Spleen (tissue), 11 donors: ENCODE measurements around the gene APOBEC4. TPM values are rescaled to one million over a fixed set of nuclear protein-coding genes. Genes with fewer than 3 reads are reported as not detected.

ENCODE experiments used
- DNase-seq: peaks from one replicate; pipeline ENCODE4 v3.0.0-alpha.2; 2020
- H3K27ac ChIP-seq, 8 donors: fragments of 200-600 bp; sonication (generic) in 7 of 8; 1 replicate in 4 of 8; 2 replicates in 4 of 8; pipeline versions ENCODE4 v1.5.0 to v1.8.0; 2016 to 2021; ENCODE audit warnings: inconsistent platforms in 4 of 8, mild to moderate bottlenecking in 4 of 8, moderate library complexity in 1 of 8
- H3K27me3 ChIP-seq, 7 donors: fragments of 200-600 bp; sonication (generic) in 6 of 7; replicated peaks in 1 of 7; 1 replicate in 4 of 7; 2 replicates in 3 of 7; pipeline versions ENCODE4 v1.5.0 to v1.8.0; 2016 to 2021; ENCODE audit warnings: inconsistent platforms in 3 of 7, mild to moderate bottlenecking in 1 of 7
- H3K36me3 ChIP-seq, 6 donors: fragments of 200-600 bp; sonication (generic) in 5 of 6; 1 replicate in 4 of 6; 2 replicates in 2 of 6; pipeline versions ENCODE4 v1.5.0 to v1.8.0; 2016 to 2021; ENCODE audit warnings: inconsistent platforms in 2 of 6
- H3K4me1 ChIP-seq, 6 donors: fragments of 200-600 bp; sonication (generic) in 5 of 6; 1 replicate in 3 of 6; 2 replicates in 3 of 6; pipeline versions ENCODE4 v1.5.0 to v1.8.0; 2016 to 2021; ENCODE audit warnings: inconsistent platforms in 3 of 6
- H3K4me3 ChIP-seq, 8 donors: fragments of 200-600 bp; sonication (generic) in 7 of 8; 1 replicate in 4 of 8; 2 replicates in 4 of 8; pipeline versions ENCODE4 v1.5.0 to v1.8.0; 2016 to 2021; ENCODE audit warnings: inconsistent platforms in 4 of 8, mild to moderate bottlenecking in 4 of 8, moderate library complexity in 2 of 8
- H3K9me3 ChIP-seq, 8 donors: fragments of 200-600 bp; sonication (generic) in 7 of 8; 1 replicate in 4 of 8; 2 replicates in 4 of 8; pipeline versions ENCODE4 v1.5.0 to v1.8.0; 2016 to 2021; ENCODE audit warnings: inconsistent platforms in 4 of 8
- POLR2A ChIP-seq, 3 donors: fragments of 450-650 bp; IDR thresholded peaks; one replicate each; pipeline ENCODE4 v1.5.1; 2017; ENCODE audit warnings: antibody characterized with exemption in 3 of 3, mild to moderate bottlenecking in 1 of 3
- POLR2AphosphoS5 ChIP-seq, 3 donors: sonication (generic); formaldehyde crosslinking; IDR thresholded peaks; one replicate each; pipeline ENCODE4 v1.5.1; 2017; ENCODE audit warnings: antibody characterized with exemption in 3 of 3
- WGBS, 5 donors: extraction: QIAGEN DNeasy Blood & Tissue Kit in 3 of 5; methylation state at CpG; one replicate each; pipeline versions ENCODE4 v1.1.5 to v1.1.7; 2013 to 2018; 5-methylcytosine and 5-hydroxymethylcytosine counted together
- intact Hi-C: fragments of 100-400 bp; cut with DNase I; formaldehyde crosslinking; loops from one replicate; pipeline ENCODE4 v1.15.0; 2023; ENCODE audit warnings: low total_unique reads
- polyA plus RNA-seq, 3 donors: library from polyadenylated mRNA; stranded (reverse); fragments of 200-250 nt; gene quantifications; one replicate each; pipeline ENCODE4 v1.2.1, GENCODE V29; 2013
- total RNA-seq, 7 donors: library from RNA; depleted of rRNA in 3 of 7; stranded (reverse); fragments of >200 nt in 3 of 7; fragmentation: NEBNext Ultra II Directional in 4 of 7; extraction: Animal tissue kit (Norgen Biotek cat#: 25700) in 4 of 7; gene quantifications; one replicate each; pipeline versions ENCODE4 v1.1.0 to v1.2.1, GENCODE V29; 2016 to 2021
- TF ChIP-seq, protein P1 (sequence below), 11 experiments: fragments of 200-600 bp in 7 of 11; fragments of 450-650 bp in 4 of 11; sonication (generic) in 4 of 11; IDR thresholded peaks in 8 of 11; conservative IDR thresholded peaks in 3 of 11; 1 replicate in 7 of 11; 2 replicates in 4 of 11; pipeline versions ENCODE4 v1.4.0 to v1.8.0; 2016 to 2021; ENCODE audit warnings: antibody characterized with exemption in 11 of 11, inconsistent platforms in 4 of 11, mild to moderate bottlenecking in 1 of 11
- donor health status: healthy with polysubstance abuse.
- donor health status: DM: no; HTN: no; CAD: no; lungs with moderate emphysema.
- donor health status: DM: no; HTN: no; CAD: no.
- donor health status: Bipolar disorder and iron deficiency.
- donor health status: healthy.
- donor health status: DM: no; HTN: no; CAD: no.
- donor health status: DM: yes; HTN: yes; CAD: no.

The APOBEC4 gene
- total and polyA plus RNA-seq, 10 donors, result not detected

DNA sequence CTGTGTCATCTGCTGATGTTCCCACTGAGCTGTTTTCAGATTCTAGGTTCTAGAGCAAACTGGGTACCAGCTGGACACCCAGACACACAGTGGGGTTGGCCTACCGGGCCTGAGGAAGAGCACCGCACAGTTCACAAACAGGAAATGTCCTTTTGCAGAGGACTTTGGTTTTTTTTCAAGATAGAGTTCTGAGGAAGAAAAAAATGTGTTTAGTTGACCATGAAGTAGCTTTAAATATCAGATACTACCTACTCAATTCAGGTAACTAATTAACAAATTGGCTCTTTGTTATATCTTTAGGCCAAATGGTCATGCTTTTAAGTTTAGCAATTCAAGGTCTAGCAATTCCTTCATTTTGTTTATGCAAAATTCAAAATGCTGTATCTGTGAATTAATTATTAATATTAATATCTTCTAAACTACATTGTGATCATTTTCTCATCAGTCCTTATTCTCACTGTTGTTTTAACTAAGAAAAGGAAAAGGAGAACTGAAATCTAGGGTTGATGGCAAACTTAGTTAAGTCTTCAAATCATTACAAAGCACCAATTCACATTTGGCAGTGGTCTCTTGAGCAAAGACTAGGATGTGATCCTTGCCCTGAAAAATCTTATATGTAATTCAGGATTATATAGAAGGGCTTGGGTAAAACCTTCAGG is 45.7 kb downstream of the APOBEC4 start:
- WGBS, 5 donors, result 5 to 39% (median 22%) methylated on average over 2 of the region's 2 CpGs
- no peak for DNase-seq
- Histone ChIP-seq H3K27ac (peak overlapping the region in 7 of 8 donors; percentile 22 to 94 (median 85)), H3K27me3 (no peaks in the 10 kb centered on the region), H3K36me3 (no peaks in the 10 kb centered on the region), H3K4me1 (peaks cover 0 to 80% (median 35%) of the 10 kb centered on the region in 6 donors), H3K4me3 (peak overlapping the region in 1 of 8 donors; percentile 58), H3K9me3 (no peaks in the 10 kb centered on the region)
- TF ChIP-seq POLR2A (IDR thresholded peaks at IDR 0.05), result no peak
- no peak for TF ChIP-seq POLR2AphosphoS5 (IDR thresholded peaks at IDR 0.05)
- TF ChIP-seq, protein P1, sequence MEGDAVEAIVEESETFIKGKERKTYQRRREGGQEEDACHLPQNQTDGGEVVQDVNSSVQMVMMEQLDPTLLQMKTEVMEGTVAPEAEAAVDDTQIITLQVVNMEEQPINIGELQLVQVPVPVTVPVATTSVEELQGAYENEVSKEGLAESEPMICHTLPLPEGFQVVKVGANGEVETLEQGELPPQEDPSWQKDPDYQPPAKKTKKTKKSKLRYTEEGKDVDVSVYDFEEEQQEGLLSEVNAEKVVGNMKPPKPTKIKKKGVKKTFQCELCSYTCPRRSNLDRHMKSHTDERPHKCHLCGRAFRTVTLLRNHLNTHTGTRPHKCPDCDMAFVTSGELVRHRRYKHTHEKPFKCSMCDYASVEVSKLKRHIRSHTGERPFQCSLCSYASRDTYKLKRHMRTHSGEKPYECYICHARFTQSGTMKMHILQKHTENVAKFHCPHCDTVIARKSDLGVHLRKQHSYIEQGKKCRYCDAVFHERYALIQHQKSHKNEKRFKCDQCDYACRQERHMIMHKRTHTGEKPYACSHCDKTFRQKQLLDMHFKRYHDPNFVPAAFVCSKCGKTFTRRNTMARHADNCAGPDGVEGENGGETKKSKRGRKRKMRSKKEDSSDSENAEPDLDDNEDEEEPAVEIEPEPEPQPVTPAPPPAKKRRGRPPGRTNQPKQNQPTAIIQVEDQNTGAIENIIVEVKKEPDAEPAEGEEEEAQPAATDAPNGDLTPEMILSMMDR (IDR thresholded peaks at IDR 0.05 in 8 of 11, conservative IDR thresholded peaks at IDR 0.05 in 3 of 11), result no peak
- intact Hi-C loops, result no loop called here

DNA sequence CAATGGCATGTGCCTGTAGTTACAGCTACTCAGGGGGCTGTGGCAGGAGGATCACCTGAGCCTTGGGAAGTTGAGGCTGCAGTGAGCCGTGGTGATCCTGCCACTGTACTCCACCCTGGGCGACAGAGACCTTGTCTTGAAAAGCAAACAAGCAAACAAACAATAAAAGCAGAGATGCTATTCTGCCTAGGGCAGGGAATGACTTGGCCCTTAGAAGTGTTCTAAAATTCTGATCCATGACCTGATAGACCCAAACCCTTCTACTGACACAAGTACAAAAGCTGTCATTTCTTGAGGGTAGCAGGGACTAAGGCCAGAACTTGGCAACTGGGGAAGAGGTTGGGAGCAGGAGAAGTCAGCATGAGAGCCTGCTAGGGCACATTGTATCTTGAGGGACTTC is 47.2 kb downstream of the APOBEC4 start:
- intact Hi-C loops, result no loop called here
- TF ChIP-seq POLR2A (IDR thresholded peaks at IDR 0.05), result no peak
- TF ChIP-seq, protein P1 (IDR thresholded peaks at IDR 0.05 in 8 of 11, conservative IDR thresholded peaks at IDR 0.05 in 3 of 11), result no peak
- no peak for TF ChIP-seq POLR2AphosphoS5 (IDR thresholded peaks at IDR 0.05)
- Histone ChIP-seq H3K9me3 (no peaks in the 10 kb centered on the region), H3K4me1 (peaks cover 0 to 92% (median 36%) of the 10 kb centered on the region in 6 donors), H3K36me3 (no peaks in the 10 kb centered on the region), H3K27ac (peak overlapping the region in 7 of 8 donors; percentile 76 to 94 (median 85)), H3K4me3 (peak overlapping the region in 1 of 8 donors; percentile 58), H3K27me3 (no peaks in the 10 kb centered on the region)
- 90 to 97% (median 94%) methylated on average over 2 of the region's 2 CpGs for WGBS, 5 donors
- DNase-seq, result no peak

DNA sequence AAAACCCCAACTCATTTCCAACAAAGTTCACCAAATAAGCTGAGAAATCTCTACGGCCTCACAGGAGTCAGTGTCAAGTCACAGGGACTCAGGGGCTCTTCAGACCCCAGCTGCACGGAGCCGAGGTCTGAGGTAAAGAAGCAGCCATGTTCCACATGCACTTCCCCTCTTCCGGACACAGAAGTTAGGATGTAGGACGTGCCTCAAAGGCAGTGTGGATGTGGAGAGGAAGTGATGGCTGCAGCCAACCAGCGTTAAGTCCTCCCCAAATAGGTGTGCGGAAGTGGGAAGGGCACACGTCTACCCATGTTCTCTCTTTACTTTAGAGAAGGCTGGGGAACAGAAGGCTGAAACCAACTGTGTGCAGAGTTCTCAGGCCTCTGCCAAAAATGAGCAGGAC is 48.3 kb downstream of the APOBEC4 start:
- peak overlapping the region in 7 of 8 donors; percentile 76 to 94 (median 85) for H3K27ac ChIP-seq
- peak; percentile 83 for DNase-seq

More for the DNA sequence above, 48.3 kb downstream of the APOBEC4 start:
- WGBS, 5 donors, result 40 to 76% (median 54%) methylated on average over 8 of the region's 8 CpGs
- H3K4me3 ChIP-seq, result peak overlapping the region in 1 of 8 donors; percentile 58
- no peaks in the 10 kb centered on the region for H3K27me3 ChIP-seq
- TF ChIP-seq POLR2AphosphoS5 (IDR thresholded peaks at IDR 0.05), result peak in 2 of 3 donors; percentile 16 to 38
- TF ChIP-seq, protein P1 (IDR thresholded peaks at IDR 0.05 in 8 of 11, conservative IDR thresholded peaks at IDR 0.05 in 3 of 11), result no peak
- intact Hi-C loops, result no loop called here
- peaks cover 0 to 87% (median 31%) of the 10 kb centered on the region in 6 donors for H3K4me1 ChIP-seq
- H3K36me3 ChIP-seq, result no peaks in the 10 kb centered on the region
- no peaks in the 10 kb centered on the region for H3K9me3 ChIP-seq
